ENCODE measurements around the gene PSMA4.
"Not testable (repeated sequence)": the region's sequence is repeated elsewhere in the genome, so short reads cannot be mapped to it uniquely, and the experiment has no call there.

GRCh38 chr15:78560201-78560600 is 20.0 kb downstream of the PSMA4 start:
- TF ChIP-seq, protein P1, sequence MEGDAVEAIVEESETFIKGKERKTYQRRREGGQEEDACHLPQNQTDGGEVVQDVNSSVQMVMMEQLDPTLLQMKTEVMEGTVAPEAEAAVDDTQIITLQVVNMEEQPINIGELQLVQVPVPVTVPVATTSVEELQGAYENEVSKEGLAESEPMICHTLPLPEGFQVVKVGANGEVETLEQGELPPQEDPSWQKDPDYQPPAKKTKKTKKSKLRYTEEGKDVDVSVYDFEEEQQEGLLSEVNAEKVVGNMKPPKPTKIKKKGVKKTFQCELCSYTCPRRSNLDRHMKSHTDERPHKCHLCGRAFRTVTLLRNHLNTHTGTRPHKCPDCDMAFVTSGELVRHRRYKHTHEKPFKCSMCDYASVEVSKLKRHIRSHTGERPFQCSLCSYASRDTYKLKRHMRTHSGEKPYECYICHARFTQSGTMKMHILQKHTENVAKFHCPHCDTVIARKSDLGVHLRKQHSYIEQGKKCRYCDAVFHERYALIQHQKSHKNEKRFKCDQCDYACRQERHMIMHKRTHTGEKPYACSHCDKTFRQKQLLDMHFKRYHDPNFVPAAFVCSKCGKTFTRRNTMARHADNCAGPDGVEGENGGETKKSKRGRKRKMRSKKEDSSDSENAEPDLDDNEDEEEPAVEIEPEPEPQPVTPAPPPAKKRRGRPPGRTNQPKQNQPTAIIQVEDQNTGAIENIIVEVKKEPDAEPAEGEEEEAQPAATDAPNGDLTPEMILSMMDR (IDR thresholded peaks at IDR 0.05; ENCODE audit: control extremely low read depth in 1 of 3, insufficient read depth in 1 of 3, low read depth in 1 of 3, low read length in 3 of 3): not testable (repeated sequence)
- not testable (repeated sequence) for TF ChIP-seq HDAC6 (IDR thresholded peaks at IDR 0.05; ENCODE audit: low read depth, low read length); ZNF274 (IDR thresholded peaks at IDR 0.05; ENCODE audit: borderline replicate concordance, extremely low read depth, low read length)

All from H1 (cell line).